ENCODE results near the gene IFITM5.

Gene IFITM5

GRCh38 chr11:316891-317301, 17.6 kb upstream of the IFITM5 start:
- TF ChIP-seq FOXP2 (optimal IDR thresholded peaks at IDR 0.05; ENCODE audit: borderline replicate concordance, extremely low read depth, extremely low read length, insufficient read depth) (no peak), TAF1 (IDR thresholded peaks at IDR 0.05; ENCODE audit: borderline replicate concordance, insufficient read depth, low read length) (no peak), REST (IDR thresholded peaks at IDR 0.05; ENCODE audit: insufficient read depth in 1 of 2, low read depth in 2 of 2, low read length in 2 of 2) (no peak), SIN3A (IDR thresholded peaks at IDR 0.05; ENCODE audit: borderline replicate concordance, insufficient read depth, low read length) (no peak), POLR2AphosphoS5 (IDR thresholded peaks at IDR 0.05; ENCODE audit: low read depth, low read length) (no peak)

GRCh38 chr11:316031-316701, 16.8 kb upstream of the IFITM5 start:
- no peak for TF ChIP-seq FOXP2 (optimal IDR thresholded peaks at IDR 0.05; ENCODE audit: borderline replicate concordance, extremely low read depth, extremely low read length, insufficient read depth)
- TF ChIP-seq SIN3A (IDR thresholded peaks at IDR 0.05; ENCODE audit: borderline replicate concordance, insufficient read depth, low read length): no peak
- no peak for TF ChIP-seq REST (IDR thresholded peaks at IDR 0.05; ENCODE audit: insufficient read depth in 1 of 2, low read depth in 2 of 2, low read length in 2 of 2)
- no peak for TF ChIP-seq POLR2AphosphoS5 (IDR thresholded peaks at IDR 0.05; ENCODE audit: low read depth, low read length)
- no peak for TF ChIP-seq TAF1 (IDR thresholded peaks at IDR 0.05; ENCODE audit: borderline replicate concordance, insufficient read depth, low read length)

- TF ChIP-seq FOXP2 (optimal IDR thresholded peaks at IDR 0.05; ENCODE audit: borderline replicate concordance, extremely low read depth, extremely low read length, insufficient read depth): no peak
- no peak for TF ChIP-seq POLR2AphosphoS5 (IDR thresholded peaks at IDR 0.05; ENCODE audit: low read depth, low read length)
- no peak for TF ChIP-seq SIN3A (IDR thresholded peaks at IDR 0.05; ENCODE audit: borderline replicate concordance, insufficient read depth, low read length)
- TF ChIP-seq TAF1 (IDR thresholded peaks at IDR 0.05; ENCODE audit: borderline replicate concordance, insufficient read depth, low read length): no peak
- TF ChIP-seq REST (IDR thresholded peaks at IDR 0.05; ENCODE audit: insufficient read depth in 1 of 2, low read depth in 2 of 2, low read length in 2 of 2): no peak
These were observed 16.2 kb upstream of the IFITM5 start for GRCh38 chr11:315516-315994.

GRCh38 chr11:315051-315481, 15.7 kb upstream of the IFITM5 start:
- TF ChIP-seq REST (IDR thresholded peaks at IDR 0.05; ENCODE audit: insufficient read depth in 1 of 2, low read depth in 2 of 2, low read length in 2 of 2) (no peak), TAF1 (IDR thresholded peaks at IDR 0.05; ENCODE audit: borderline replicate concordance, insufficient read depth, low read length) (no peak), FOXP2 (optimal IDR thresholded peaks at IDR 0.05; ENCODE audit: borderline replicate concordance, extremely low read depth, extremely low read length, insufficient read depth) (no peak), SIN3A (IDR thresholded peaks at IDR 0.05; ENCODE audit: borderline replicate concordance, insufficient read depth, low read length) (no peak), POLR2AphosphoS5 (IDR thresholded peaks at IDR 0.05; ENCODE audit: low read depth, low read length) (no peak)

All from PFSK-1 (cell line).